ENCODE measurements around the gene ERC2.
"Not testable (repeated sequence)": the region's sequence is repeated elsewhere in the genome, so short reads cannot be mapped to it uniquely, and the experiment has no call there.

ERC2 gene

GRCh38 chr3:55831876-55832275 lies 636.4 kb downstream of the ERC2 start:
- not testable (repeated sequence) for H3K9ac ChIP-seq (ENCODE audit: low read length); H3K36me3 ChIP-seq (ENCODE audit: control insufficient read depth, low read depth, low read length); H3K4me1 ChIP-seq (ENCODE audit: control insufficient read depth, low read depth, low read length); H3K9me3 ChIP-seq (ENCODE audit: control insufficient read depth, low read depth, low read length); H3K4me3 ChIP-seq (ENCODE audit: low read length); H3K27me3 ChIP-seq (ENCODE audit: control insufficient read depth, insufficient read depth, low read length); H3K27ac ChIP-seq (ENCODE audit: low read length)

GRCh38 chr3:55828712-55829111 lies 639.6 kb downstream of the ERC2 start:
- Histone ChIP-seq H3K4me1 (ENCODE audit: control insufficient read depth, low read depth, low read length) (no peaks in the 10 kb centered on the region), H3K27ac (ENCODE audit: low read length) (no peak overlapping the region), H3K9ac (ENCODE audit: low read length) (no peak overlapping the region), H3K9me3 (ENCODE audit: control insufficient read depth, low read depth, low read length) (no peaks in the 10 kb centered on the region), H3K27me3 (ENCODE audit: control insufficient read depth, insufficient read depth, low read length) (no peaks in the 10 kb centered on the region), H3K36me3 (ENCODE audit: control insufficient read depth, low read depth, low read length) (no peaks in the 10 kb centered on the region), H3K4me3 (ENCODE audit: low read length) (no peak overlapping the region)

GRCh38 chr3:55827786-55828185 lies 640.5 kb downstream of the ERC2 start:
- no peaks in the 10 kb centered on the region for H3K9me3 ChIP-seq (ENCODE audit: control insufficient read depth, low read depth, low read length)
- no peaks in the 10 kb centered on the region for H3K4me1 ChIP-seq (ENCODE audit: control insufficient read depth, low read depth, low read length)
- H3K27ac ChIP-seq (ENCODE audit: low read length), result no peak overlapping the region
- H3K27me3 ChIP-seq (ENCODE audit: control insufficient read depth, insufficient read depth, low read length), result no peaks in the 10 kb centered on the region
- H3K36me3 ChIP-seq (ENCODE audit: control insufficient read depth, low read depth, low read length), result no peaks in the 10 kb centered on the region
- H3K9ac ChIP-seq (ENCODE audit: low read length), result no peak overlapping the region
- H3K4me3 ChIP-seq (ENCODE audit: low read length), result no peak overlapping the region

- Histone ChIP-seq H3K27me3 (ENCODE audit: control insufficient read depth, insufficient read depth, low read length) (no peaks in the 10 kb centered on the region), H3K9ac (ENCODE audit: low read length) (no peak overlapping the region), H3K36me3 (ENCODE audit: control insufficient read depth, low read depth, low read length) (no peaks in the 10 kb centered on the region), H3K9me3 (ENCODE audit: control insufficient read depth, low read depth, low read length) (no peaks in the 10 kb centered on the region), H3K4me1 (ENCODE audit: control insufficient read depth, low read depth, low read length) (no peaks in the 10 kb centered on the region), H3K27ac (ENCODE audit: low read length) (no peak overlapping the region), H3K4me3 (ENCODE audit: low read length) (no peak overlapping the region)
These were observed 641.4 kb downstream of the ERC2 start for GRCh38 chr3:55826731-55827496.

- Histone ChIP-seq H3K9me3 (ENCODE audit: control insufficient read depth, low read depth, low read length) (no peaks in the 10 kb centered on the region), H3K27me3 (ENCODE audit: control insufficient read depth, insufficient read depth, low read length) (no peaks in the 10 kb centered on the region), H3K4me1 (ENCODE audit: control insufficient read depth, low read depth, low read length) (no peaks in the 10 kb centered on the region), H3K4me3 (ENCODE audit: low read length) (no peak overlapping the region), H3K27ac (ENCODE audit: low read length) (no peak overlapping the region), H3K36me3 (ENCODE audit: control insufficient read depth, low read depth, low read length) (no peaks in the 10 kb centered on the region), H3K9ac (ENCODE audit: low read length) (no peak overlapping the region)
These were observed 642.2 kb downstream of the ERC2 start for GRCh38 chr3:55826097-55826496.

- no peaks in the 10 kb centered on the region for H3K36me3 ChIP-seq (ENCODE audit: control insufficient read depth, low read depth, low read length)
- no peaks in the 10 kb centered on the region for H3K4me1 ChIP-seq (ENCODE audit: control insufficient read depth, low read depth, low read length)
- H3K27ac ChIP-seq (ENCODE audit: low read length), result no peak overlapping the region
- H3K4me3 ChIP-seq (ENCODE audit: low read length), result no peak overlapping the region
- H3K9ac ChIP-seq (ENCODE audit: low read length), result no peak overlapping the region
- no peaks in the 10 kb centered on the region for H3K27me3 ChIP-seq (ENCODE audit: control insufficient read depth, insufficient read depth, low read length)
- H3K9me3 ChIP-seq (ENCODE audit: control insufficient read depth, low read depth, low read length), result no peaks in the 10 kb centered on the region
These were observed 643.9 kb downstream of the ERC2 start for GRCh38 chr3:55824406-55824805.

- Histone ChIP-seq H3K27me3 (ENCODE audit: control insufficient read depth, insufficient read depth, low read length) (no peaks in the 10 kb centered on the region), H3K9me3 (ENCODE audit: control insufficient read depth, low read depth, low read length) (no peaks in the 10 kb centered on the region), H3K9ac (ENCODE audit: low read length) (no peak overlapping the region), H3K4me3 (ENCODE audit: low read length) (no peak overlapping the region), H3K36me3 (ENCODE audit: control insufficient read depth, low read depth, low read length) (no peaks in the 10 kb centered on the region), H3K27ac (ENCODE audit: low read length) (no peak overlapping the region), H3K4me1 (ENCODE audit: control insufficient read depth, low read depth, low read length) (no peaks in the 10 kb centered on the region)
These were observed 644.4 kb downstream of the ERC2 start for GRCh38 chr3:55823829-55824228.

GRCh38 chr3:55823001-55823400 lies 645.3 kb downstream of the ERC2 start:
- Histone ChIP-seq H3K9me3 (ENCODE audit: control insufficient read depth, low read depth, low read length) (no peaks in the 10 kb centered on the region), H3K27me3 (ENCODE audit: control insufficient read depth, insufficient read depth, low read length) (no peaks in the 10 kb centered on the region), H3K9ac (ENCODE audit: low read length) (no peak overlapping the region), H3K4me3 (ENCODE audit: low read length) (no peak overlapping the region), H3K36me3 (ENCODE audit: control insufficient read depth, low read depth, low read length) (no peaks in the 10 kb centered on the region), H3K4me1 (ENCODE audit: control insufficient read depth, low read depth, low read length) (no peaks in the 10 kb centered on the region), H3K27ac (ENCODE audit: low read length) (no peak overlapping the region)

- Histone ChIP-seq H3K27ac (ENCODE audit: low read length) (no peak overlapping the region), H3K4me3 (ENCODE audit: low read length) (no peak overlapping the region), H3K27me3 (ENCODE audit: control insufficient read depth, insufficient read depth, low read length) (no peaks in the 10 kb centered on the region), H3K36me3 (ENCODE audit: control insufficient read depth, low read depth, low read length) (no peaks in the 10 kb centered on the region), H3K9me3 (ENCODE audit: control insufficient read depth, low read depth, low read length) (no peaks in the 10 kb centered on the region), H3K9ac (ENCODE audit: low read length) (no peak overlapping the region), H3K4me1 (ENCODE audit: control insufficient read depth, low read depth, low read length) (no peaks in the 10 kb centered on the region)
These were observed 649.3 kb downstream of the ERC2 start for GRCh38 chr3:55819005-55819404.

GRCh38 chr3:55818485-55818884 lies 649.8 kb downstream of the ERC2 start:
- Histone ChIP-seq H3K27me3 (ENCODE audit: control insufficient read depth, insufficient read depth, low read length) (no peaks in the 10 kb centered on the region), H3K4me1 (ENCODE audit: control insufficient read depth, low read depth, low read length) (no peaks in the 10 kb centered on the region), H3K9ac (ENCODE audit: low read length) (no peak overlapping the region), H3K9me3 (ENCODE audit: control insufficient read depth, low read depth, low read length) (no peaks in the 10 kb centered on the region), H3K36me3 (ENCODE audit: control insufficient read depth, low read depth, low read length) (no peaks in the 10 kb centered on the region), H3K27ac (ENCODE audit: low read length) (no peak overlapping the region), H3K4me3 (ENCODE audit: low read length) (no peak overlapping the region)

- no peaks in the 10 kb centered on the region for H3K4me1 ChIP-seq (ENCODE audit: control insufficient read depth, low read depth, low read length)
- no peaks in the 10 kb centered on the region for H3K36me3 ChIP-seq (ENCODE audit: control insufficient read depth, low read depth, low read length)
- no peak overlapping the region for H3K27ac ChIP-seq (ENCODE audit: low read length)
- no peaks in the 10 kb centered on the region for H3K9me3 ChIP-seq (ENCODE audit: control insufficient read depth, low read depth, low read length)
- H3K4me3 ChIP-seq (ENCODE audit: low read length), result no peak overlapping the region
- no peaks in the 10 kb centered on the region for H3K27me3 ChIP-seq (ENCODE audit: control insufficient read depth, insufficient read depth, low read length)
- no peak overlapping the region for H3K9ac ChIP-seq (ENCODE audit: low read length)
These were observed 651.3 kb downstream of the ERC2 start for GRCh38 chr3:55816794-55817576.

GRCh38 chr3:55815262-55815661 lies 653.0 kb downstream of the ERC2 start:
- no peak overlapping the region for H3K9ac ChIP-seq (ENCODE audit: low read length)
- no peak overlapping the region for H3K27ac ChIP-seq (ENCODE audit: low read length)
- H3K9me3 ChIP-seq (ENCODE audit: control insufficient read depth, low read depth, low read length), result no peaks in the 10 kb centered on the region
- H3K27me3 ChIP-seq (ENCODE audit: control insufficient read depth, insufficient read depth, low read length), result no peaks in the 10 kb centered on the region
- H3K4me1 ChIP-seq (ENCODE audit: control insufficient read depth, low read depth, low read length), result no peaks in the 10 kb centered on the region
- no peaks in the 10 kb centered on the region for H3K36me3 ChIP-seq (ENCODE audit: control insufficient read depth, low read depth, low read length)
- H3K4me3 ChIP-seq (ENCODE audit: low read length), result no peak overlapping the region

Measured in iPS-18a (cell line).